Stimulated activated CD8-positive, alpha-beta memory T cell treated with anti-CD3 and anti-CD28 coated beads, Interleukin-7, amount 100 ng/mL, for 48 hours (primary cell): ENCODE results near the gene CFI.

Experiments
- DNase-seq, 2 donors: peaks; one replicate each; pipeline ENCODE4 v3.0.0-alpha.2; 2020; ENCODE audit warnings: low read depth in 1 of 2; ENCODE audit errors: extremely low read depth in 1 of 2

The CFI gene

DNA sequence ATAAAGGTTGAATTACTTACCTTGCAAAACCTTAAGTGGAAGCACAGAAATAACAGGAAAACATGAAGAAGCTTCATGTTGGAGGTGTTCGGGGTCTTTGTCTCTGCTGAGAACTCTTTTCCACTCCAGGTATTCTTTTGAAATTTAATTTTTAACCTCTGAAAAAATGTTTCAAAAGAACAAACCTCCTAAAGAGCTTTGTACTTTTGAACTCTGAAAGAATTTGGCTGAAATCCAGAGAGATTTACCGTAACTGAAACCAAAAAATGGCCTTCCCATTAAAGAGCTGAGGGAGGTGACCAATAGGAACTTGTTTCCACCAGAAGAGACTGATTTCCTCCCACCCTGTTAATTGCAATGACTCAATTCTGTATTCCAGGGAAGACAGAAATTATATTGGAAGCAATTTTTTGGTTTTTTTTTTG, at the start of gene CFI:
Gene CFI, minus strand, starts transcription at position 105 of the 425 bp plus-strand sequence. Its CDS starts 28 bp downstream, at position 77.
- no peak for DNase-seq

DNA sequence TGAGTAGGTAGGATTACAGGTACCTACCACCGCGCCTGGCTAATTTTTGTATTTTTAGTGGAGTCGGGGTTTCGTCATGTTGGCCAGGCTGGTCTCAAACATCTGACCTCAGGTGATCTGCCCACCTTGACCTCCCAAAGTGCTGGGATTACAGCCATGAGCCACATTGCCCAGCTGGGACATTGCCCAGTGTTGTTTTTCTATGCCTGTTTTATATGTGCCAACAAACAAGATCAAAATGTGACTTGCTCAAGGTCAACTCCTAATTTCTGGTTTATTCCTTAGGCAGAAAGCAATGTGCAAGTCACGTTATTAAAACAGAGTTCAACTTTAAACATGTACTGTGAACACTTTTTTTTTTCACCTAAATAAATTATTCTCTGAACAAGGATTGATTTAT, 48.8 kb upstream of the CFI start:
- DNase-seq: no peak

DNA sequence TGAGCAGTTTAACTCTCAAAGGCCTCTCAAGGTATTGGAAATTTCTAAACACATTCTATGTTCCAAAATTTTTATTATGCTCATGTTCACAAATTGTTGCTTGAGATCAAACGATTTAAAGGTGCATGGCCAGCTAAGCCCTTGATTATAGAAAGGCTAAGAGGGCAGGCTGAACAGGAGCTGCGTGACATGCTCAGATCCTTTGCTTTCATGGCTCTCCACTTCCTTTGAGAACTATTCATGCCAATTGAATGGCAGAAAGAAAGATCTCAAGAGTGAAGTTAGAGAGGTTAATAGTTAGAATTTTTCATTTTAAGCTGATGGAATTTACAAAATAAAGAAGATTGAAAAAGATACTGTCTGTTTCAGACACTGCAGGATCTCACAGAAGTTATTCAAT, 46.7 kb upstream of the CFI start:
- no peak for DNase-seq

DNA sequence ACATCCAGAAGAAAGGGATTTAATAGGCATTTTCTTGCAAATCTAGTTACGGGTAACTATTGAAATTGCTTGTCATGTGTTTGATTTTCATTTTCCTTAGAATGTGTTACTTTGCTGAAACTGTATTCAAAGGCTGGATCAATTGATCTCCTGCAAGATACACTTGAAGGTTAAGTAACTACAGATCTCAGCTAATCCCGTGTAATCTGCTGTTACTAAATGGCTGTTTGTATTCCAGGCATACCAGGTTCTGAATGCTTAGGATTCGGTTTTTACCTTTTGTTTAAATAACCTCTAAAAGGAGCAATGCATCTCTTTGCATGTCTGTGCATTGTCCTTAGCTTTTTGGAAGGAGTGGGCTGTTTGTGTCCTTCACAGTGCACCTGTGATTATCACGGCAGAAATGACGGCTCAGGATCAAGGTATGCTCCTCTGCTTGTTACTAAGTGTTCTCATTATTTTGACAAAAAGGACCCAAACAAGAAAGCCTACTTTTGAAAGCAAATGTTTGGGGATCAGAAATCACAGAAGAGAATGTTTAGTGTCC, 46.2 kb upstream of the CFI start, which contains the start of gene LRIT3:
Gene LRIT3, plus strand, starts transcription at position 212 of the 547 bp plus-strand sequence. Its CDS starts 95 bp downstream, at position 307.
- no peak for DNase-seq

DNA sequence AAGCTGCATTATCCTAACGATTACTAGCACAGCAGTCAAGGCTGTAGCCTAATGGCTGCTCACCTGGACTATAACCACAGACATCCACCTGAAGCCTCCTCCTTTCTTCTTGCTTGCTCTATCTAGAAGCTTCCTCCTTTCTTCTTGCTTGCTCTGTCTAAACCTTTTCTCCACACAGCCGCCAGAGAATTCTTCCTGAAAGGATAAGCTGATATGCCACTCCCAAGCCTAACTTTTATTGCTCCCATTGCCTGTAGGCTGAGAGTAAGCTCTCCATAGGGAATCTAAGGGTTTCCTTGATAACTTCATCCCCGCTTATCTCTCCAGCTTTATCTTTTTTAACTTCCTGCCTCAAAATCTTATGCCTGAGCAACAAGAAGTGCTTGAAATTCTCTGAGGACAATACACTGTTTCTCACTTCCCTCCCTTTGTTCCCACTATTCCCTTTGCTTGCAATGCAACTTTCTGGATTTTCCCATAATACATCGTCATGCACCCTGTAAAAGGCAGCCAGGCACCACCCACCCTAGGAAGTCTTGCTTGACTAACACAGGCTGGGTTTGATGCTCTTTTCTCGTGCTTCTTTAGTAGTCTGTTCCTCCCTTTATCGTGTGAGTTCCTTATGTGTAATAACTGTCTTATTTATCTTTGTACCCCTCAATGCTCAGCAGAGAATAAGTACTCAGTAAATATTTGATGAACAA, 44.7 kb upstream of the CFI start:
- DNase-seq: no peak

DNA sequence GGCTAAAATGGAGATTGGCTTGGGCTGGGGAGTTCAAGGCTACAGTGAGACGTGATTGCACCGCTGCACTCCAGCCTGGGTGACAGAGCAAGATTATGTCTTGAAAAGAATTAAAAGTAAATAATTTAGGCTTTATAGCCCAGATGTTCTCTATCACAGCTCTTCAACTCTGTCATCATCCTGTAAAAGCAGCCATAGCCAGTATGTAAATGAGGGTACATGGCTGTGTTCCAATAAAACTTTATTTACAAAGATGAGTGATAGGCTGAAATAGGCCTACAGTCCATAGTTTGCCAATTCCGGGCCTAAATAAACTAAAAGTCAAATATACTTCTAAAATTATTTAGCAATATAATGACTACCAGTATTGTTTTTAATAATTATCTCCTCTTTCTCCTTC, 35.2 kb upstream of the CFI start:
- no peak for DNase-seq

DNA sequence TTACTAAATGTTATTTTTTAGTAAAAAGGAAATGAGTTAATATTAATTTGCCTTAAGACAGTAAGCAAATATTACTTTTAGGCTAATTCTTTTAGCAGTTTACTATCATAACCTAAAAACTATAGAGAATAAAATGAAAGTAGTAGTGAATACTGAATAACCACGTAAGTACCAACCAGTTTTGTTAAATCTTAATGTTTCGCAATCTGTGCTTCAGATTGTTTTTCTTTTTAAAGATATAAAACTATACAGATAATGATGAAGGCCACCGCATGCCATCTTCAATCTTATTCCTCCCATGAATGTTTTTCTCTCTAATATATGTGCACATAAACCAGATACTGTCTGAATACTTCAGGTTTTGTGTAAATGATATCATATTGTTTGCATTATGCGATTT, 32.0 kb upstream of the CFI start:
- no peak for DNase-seq

DNA sequence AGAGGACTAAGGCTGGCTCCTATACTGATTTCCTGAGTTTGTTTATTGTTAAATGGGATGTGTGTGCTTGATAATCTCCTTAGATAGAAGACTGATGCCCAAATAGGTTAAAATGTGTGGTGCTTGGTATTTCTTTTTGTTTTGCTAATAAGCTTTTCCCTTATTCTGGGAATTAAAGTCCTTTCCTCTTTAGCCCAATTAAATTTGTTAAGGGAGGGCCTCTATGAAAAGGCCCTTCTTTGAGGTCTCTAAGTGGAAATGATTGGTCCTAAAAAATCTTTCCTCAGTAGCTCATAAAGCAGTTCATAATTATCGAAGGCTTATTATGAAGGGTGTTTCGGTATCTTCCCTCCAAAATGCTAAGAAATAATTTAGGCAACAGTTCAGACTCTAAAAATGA, 25.9 kb upstream of the CFI start, which contains the start of gene RRH:
Gene RRH, plus strand, starts transcription at position 301 of the 400 bp plus-strand sequence. Its CDS starts 56 bp downstream, at position 357.
- no peak for DNase-seq

DNA sequence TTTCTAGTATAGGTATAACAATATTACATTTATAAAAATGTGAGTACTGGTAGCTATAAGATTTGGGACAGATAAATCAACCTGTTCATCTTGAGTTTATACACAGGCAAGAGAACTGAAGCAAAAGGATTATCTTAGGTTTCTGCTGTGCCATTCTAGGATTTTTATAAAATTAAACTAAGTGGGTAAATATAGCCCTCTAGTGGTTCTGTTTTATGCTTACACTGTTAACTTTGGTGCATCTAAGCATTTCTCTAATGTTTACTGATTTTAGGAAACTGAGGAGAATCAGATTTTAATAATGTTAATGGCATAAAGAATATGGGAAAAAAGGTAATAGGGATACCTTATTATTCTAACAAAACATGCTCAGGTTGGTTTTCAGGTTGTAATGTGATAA, 24.9 kb upstream of the CFI start:
- no peak for DNase-seq

DNA sequence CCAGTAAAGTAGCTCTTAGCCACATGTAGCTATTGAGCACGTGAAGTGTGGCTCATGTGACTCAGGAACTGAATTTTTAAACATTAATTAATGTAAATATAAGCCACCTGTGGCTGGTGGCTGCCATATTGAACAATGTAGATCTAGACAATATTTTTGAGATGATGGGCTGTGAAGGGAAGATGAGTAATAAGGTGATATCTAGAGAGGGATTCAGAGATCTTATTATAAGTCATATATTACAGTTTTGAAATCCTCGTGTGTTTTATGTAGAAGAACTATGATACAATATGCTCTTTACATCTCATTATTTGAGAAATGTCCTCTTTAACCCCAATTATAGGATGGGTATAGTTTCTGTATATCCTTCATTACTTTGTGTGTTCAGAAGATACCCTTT, 19.4 kb upstream of the CFI start:
- DNase-seq: no peak

DNA sequence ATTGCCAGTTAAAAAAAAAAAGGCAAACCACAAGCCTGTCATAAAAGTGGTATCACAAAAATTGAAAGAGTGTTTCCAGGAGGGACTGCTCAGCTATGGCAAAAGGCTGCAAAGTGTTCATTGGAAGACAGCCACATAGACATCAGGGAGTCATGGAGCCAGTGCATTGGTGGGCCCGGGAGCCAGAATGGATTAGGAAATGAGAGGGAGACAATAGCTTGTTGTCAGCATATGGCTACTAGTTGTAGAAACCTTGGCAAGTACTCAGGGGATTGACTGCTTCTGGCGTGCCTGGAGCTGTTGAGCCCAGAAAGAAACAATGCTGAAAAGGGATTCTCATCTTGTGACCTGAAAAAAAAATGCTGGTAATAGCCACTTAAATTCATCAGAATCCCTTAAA, 18.8 kb upstream of the CFI start:
- DNase-seq: no peak

DNA sequence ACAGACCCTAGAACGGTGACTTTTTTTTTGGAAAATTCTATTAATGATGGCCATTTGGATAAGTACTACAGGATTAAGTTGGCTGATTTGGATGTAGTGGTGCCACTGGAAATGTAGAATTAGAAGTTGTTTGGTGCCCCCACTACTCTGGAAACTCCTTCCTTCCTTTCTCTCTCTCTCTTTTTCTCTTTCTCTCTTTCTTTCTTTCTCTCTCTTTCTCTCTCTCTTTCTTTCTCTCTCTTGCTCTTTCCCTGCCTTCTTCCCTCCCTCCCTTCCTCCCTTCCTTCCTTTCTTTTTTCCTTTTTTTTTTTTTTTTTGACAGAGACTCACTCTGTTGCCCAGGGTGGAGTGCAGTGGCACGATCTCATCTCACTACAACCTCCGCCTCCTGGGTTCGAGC, 16.5 kb upstream of the CFI start:
- no peak for DNase-seq

DNA sequence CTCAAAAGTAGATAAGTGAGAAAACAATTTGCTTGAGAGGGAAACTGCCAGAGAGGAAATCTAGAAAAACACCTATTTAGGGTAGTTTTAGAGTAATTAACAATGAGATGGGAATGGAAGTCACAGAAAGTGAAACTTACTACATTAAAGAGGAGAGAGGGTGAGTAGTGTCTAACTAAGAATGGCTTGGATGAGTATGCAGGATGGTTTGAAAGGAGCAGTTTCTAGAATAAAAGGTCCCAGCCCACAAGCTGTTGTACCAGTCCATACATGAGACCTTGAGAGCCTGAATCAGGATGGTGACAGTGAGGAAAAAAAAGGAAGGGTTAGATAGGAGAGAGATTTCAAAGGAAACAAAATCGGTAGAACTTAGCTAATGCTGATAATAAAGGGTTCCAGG, 15.1 kb upstream of the CFI start:
- no peak for DNase-seq

DNA sequence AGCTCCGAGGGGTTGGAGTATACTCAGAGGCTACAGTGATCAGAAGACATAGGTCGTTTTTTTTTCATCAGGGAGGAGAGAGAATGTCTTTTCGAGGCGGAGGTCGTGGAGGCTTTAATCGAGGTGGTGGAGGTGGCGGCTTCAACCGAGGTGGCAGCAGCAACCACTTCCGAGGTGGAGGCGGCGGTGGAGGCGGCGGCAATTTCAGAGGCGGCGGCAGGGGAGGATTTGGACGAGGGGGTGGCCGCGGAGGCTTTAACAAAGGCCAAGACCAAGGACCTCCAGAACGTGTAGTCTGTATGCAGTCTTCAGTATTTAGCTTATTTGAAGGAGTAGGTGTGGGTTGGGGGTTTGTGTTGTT, 14.3 kb upstream of the CFI start:
- DNase-seq: peak in 1 of 2 donors; percentile 12

DNA sequence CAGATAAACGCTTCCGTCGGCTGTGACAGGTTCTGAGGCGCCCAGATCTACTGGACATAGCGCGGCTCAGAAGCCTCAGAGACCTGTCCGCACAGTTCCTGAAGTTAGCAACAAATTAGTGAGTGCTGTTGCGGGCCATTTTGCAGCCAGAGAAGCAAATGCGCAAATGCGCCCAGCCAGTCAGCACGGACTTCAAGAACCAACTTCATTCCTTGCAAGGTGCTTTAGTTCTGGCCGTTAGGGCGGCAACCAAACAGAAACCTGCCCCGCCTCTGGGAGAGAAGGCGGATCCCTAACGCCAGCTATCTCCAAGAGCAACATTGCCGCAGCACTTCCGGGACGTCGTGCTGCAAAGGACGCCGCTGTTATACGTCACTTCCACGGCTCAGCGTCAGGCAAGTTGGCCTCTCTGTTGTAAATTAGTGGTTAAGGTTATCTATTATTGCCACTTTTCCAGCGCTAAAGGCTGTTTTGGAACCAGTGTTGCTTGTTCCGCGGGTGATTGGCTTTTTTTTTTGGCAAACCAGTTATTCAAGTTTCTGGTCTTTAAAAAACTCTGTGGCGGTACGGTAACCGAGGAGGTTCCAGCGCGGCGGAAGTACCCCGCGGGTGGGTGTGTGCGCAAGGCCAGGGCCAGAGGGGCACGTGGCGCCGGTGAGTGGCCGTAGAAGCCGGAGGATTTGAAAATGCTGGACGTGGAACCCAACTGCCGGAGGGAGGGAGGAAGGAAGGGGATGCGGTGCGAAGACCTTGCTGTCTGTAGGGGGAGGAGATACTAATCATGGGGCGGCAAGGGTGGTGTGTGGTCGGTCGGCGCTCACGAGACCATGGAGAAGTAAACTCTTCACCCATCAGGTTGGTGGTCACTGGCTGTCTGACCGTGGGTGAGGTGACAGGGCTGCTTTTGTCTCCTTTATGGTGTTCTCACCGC, 13.6 kb upstream of the CFI start, which contains the start of gene GAR1:
Gene GAR1, plus strand, starts transcription at position 612 of the 931 bp plus-strand sequence. CDS start 403 bp downstream, outside the sequence.
- DNase-seq: peak; percentile 74 to 88

DNA sequence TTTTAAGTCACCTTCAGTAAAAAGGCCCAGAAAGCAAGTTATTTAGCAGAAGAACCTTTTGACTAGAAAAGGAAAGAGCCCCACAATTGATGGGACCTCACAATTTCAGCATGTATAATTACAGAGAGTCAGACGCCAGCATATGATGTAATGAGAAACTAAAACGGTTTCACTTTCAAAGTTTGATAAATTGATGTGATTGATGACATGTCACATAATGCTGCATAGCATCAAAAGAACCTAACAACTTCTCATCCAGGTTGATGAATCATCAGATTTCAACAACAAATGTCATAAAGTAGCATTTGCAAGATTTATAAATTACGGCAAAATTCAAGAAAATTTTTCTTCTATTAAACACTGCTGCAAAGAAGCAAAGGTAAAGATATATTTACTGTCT, 9.9 kb upstream of the CFI start:
- DNase-seq: no peak

DNA sequence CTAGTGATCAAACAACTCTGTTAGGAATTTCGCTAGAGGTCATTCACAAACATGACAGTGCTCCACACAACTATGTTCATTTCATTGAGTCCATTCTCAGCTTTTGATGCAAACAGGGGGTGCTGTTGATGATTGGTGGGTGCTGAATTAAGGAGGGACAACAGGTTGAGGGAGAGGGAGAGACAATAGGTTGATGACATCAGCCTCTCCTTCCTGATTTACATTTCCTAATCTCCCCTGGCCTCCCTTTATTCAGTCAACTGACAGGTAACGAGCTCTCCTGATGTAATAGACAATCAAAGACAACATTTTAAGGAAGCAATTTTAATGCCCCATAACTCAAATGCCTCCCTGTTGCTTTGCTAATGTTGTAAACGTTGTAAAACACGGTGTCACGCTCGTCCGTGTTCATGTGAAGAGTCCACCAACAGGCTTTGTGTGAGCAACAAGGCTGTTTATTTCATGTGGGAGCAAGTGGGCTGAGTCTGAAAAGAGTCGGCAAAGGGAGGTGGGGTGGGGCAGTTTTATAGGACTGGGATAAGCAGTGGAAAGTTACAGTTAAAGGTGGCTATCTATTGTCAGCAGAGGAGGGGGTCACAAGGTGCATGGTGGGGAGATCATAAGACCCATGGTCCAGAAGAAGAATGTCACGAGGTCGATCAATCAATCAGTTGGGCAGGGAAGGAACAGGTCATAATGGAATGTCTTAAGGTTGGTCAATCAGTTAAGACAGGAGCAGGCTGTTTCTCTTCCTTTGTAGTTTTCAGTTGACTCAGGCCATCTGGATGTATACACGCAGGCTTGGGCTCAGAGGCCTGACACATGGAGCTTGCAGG, 9.0 kb upstream of the CFI start:
- no peak for DNase-seq

DNA sequence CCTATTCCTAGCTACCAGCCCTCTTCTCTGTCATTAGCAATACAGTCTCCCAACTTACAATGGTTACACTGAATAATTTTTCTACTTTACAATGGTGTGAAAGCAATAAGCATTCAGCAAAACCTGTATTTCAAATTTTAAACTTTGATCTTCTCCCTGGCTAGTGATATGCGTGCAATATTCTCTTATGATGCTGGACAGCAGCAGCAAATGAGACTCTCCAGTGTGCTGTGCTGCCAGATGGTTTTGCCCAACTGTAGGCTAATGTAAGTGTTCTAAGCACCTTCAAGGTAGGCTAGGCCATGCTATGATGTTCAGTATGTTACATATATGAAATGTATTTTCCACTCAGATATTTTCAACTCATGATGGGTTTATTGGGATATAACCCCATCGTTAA, 7.9 kb upstream of the CFI start:
- no peak for DNase-seq

DNA sequence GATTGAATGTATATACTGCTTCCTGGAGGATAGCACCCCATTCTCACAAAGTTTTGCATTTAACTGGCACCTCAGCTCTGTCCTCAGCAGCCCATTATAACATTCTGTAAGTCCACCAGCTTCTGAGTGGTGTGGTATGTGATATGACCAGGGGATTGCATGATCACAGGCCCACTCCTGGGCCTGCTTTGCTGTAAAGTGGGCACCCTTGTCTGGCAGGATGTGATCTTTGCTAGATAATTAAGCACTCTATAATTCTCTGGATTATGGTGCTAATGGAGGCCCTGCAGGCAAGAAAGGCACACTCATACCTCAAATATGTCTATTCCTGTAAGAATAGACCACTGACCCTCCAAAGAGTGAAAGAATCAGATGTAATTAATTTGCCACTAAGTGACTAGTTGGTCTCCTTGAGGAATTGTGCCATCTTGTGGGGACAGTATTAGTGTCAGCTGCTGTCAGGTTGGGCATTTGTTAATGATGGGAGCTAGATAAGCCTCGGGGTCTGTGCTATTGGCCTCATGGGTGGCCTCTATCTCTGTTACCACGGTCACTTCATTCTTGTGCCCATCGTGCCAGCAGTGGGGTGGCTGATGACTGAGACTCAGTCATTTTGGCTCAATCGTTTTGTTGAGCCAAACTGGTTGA, 2.2 kb upstream of the CFI start:
- DNase-seq: no peak
